ENCODE data around the gene DEPP1.

DEPP1 gene

DNA sequence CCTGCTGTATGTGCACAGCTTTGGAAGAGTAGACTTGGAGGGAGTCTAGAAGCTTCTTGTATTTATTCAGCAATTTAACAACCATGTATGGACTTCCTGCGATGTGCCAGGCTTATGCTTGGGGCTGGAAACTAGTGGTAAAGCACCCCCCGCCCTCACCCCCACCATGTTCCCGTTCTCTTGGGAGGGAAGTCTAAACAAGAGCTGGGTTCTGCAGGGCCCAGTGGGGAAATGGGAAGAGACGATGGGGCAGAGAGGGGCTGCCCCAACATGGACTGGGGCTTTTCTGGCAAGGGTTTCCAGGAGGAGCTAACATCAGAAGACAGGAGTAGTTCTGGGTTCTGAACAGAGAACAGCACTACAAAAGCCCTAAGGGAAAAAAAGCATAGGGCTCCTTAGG is 11.0 kb downstream of the DEPP1 start:
- no peak overlapping the region for H3K4me3 ChIP-seq (ENCODE audit: low read depth, low read length)
- TF ChIP-seq, protein P1, sequence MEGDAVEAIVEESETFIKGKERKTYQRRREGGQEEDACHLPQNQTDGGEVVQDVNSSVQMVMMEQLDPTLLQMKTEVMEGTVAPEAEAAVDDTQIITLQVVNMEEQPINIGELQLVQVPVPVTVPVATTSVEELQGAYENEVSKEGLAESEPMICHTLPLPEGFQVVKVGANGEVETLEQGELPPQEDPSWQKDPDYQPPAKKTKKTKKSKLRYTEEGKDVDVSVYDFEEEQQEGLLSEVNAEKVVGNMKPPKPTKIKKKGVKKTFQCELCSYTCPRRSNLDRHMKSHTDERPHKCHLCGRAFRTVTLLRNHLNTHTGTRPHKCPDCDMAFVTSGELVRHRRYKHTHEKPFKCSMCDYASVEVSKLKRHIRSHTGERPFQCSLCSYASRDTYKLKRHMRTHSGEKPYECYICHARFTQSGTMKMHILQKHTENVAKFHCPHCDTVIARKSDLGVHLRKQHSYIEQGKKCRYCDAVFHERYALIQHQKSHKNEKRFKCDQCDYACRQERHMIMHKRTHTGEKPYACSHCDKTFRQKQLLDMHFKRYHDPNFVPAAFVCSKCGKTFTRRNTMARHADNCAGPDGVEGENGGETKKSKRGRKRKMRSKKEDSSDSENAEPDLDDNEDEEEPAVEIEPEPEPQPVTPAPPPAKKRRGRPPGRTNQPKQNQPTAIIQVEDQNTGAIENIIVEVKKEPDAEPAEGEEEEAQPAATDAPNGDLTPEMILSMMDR (IDR thresholded peaks at IDR 0.05) = no peak
- no peak overlapping the region for H3K9ac ChIP-seq
- no peak overlapping the region for H2AFZ ChIP-seq
- H3K27ac ChIP-seq = no peak overlapping the region
- no peaks in the 10 kb centered on the region for H3K36me3 ChIP-seq (ENCODE audit: control insufficient read depth, insufficient read depth, low read length)
- no peaks in the 10 kb centered on the region for H3K27me3 ChIP-seq (ENCODE audit: control insufficient read depth, insufficient read depth, low read length)
- no peak overlapping the region for H3K4me2 ChIP-seq (ENCODE audit: low read length)
- H3K79me2 ChIP-seq = peaks cover 33% of the 10 kb centered on the region
- H3K9me3 ChIP-seq (ENCODE audit: control insufficient read depth, low read length) = no peaks in the 10 kb centered on the region
- H3K4me1 ChIP-seq = peaks cover 20% of the 10 kb centered on the region

DNA sequence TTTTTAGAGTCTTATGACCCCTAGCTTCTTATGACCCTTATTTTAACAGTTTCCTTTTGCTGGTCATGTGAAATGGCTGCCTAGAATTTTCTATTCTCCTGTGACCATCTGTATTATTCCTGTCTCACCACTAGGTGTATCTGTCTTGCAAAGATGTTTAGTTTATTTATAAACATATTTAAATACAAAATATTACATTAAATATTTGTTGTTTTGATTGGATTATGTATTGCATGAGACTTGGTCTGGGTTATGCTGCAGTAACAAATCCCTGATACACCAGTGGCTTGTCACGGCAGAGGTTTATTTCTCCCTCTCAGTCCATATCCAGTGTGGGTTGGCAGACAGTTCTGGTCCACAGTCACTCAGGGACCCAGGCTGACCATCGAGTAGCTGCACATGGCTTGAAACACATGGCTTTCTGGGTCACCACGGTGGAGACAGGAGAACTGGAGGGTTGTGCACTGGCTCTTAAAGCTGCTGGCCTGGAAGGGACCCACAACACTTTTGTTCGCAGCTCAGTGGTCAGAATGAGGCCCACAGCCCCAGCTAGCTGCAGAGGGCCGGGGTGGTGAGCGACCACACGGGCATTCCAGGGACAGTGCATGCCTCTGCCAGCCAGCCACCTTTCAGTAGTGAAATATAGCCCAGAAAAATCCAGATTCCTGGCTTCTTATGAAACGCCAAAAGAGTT is 11.6 kb downstream of the DEPP1 start:
- Histone ChIP-seq H3K4me1 (peaks cover 20% of the 10 kb centered on the region), H3K4me3 (ENCODE audit: low read depth, low read length) (no peak overlapping the region), H3K79me2 (peaks cover 33% of the 10 kb centered on the region), H3K27me3 (ENCODE audit: control insufficient read depth, insufficient read depth, low read length) (no peaks in the 10 kb centered on the region), H3K9ac (no peak overlapping the region), H3K36me3 (ENCODE audit: control insufficient read depth, insufficient read depth, low read length) (no peaks in the 10 kb centered on the region), H3K4me2 (ENCODE audit: low read length) (no peak overlapping the region), H2AFZ (no peak overlapping the region), H3K27ac (no peak overlapping the region), H3K9me3 (ENCODE audit: control insufficient read depth, low read length) (no peaks in the 10 kb centered on the region)
- TF ChIP-seq, protein P1 (IDR thresholded peaks at IDR 0.05) = no peak

DNA sequence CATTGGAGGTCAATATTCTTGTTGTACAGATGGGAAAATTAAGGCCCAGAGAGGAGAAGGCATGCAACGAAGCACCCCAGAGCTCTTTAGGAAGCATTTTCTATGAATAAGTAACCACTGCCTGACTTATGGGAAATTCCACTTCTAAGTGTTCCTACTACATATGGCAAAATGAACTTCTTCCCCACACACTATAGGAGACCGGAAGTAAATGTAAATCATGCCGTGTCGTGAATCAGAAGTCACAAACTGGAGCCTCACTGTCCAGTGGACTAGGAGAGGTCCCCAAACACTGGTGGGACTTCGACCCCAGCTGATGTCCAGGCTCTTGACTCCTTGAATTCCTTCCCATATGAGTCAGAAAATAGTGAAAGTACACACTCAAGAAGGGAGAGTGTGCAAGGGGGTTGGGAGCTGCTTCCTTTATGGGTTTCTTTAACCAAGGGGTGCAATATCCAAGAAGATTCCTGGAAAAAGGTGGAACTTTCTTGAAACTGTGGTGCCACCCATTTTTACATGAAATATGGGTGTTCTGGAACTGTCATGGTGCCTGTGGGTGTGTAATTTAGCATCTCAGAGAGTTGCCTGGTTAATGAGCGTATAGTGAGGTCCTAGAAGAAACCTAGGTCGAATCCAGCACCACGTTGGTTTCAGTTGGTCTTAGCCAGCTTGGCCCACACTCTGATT is 12.3 kb downstream of the DEPP1 start:
- H3K79me2 ChIP-seq = peaks cover 36% of the 10 kb centered on the region
- H3K36me3 ChIP-seq (ENCODE audit: control insufficient read depth, insufficient read depth, low read length) = no peaks in the 10 kb centered on the region
- no peak overlapping the region for H3K27ac ChIP-seq
- H2AFZ ChIP-seq = no peak overlapping the region
- TF ChIP-seq, protein P1 (IDR thresholded peaks at IDR 0.05) = no peak
- H3K4me3 ChIP-seq (ENCODE audit: low read depth, low read length) = no peak overlapping the region
- H3K4me1 ChIP-seq = peaks cover 24% of the 10 kb centered on the region
- H3K9ac ChIP-seq = no peak overlapping the region
- no peaks in the 10 kb centered on the region for H3K27me3 ChIP-seq (ENCODE audit: control insufficient read depth, insufficient read depth, low read length)
- H3K9me3 ChIP-seq (ENCODE audit: control insufficient read depth, low read length) = no peaks in the 10 kb centered on the region
- no peak overlapping the region for H3K4me2 ChIP-seq (ENCODE audit: low read length)

DNA sequence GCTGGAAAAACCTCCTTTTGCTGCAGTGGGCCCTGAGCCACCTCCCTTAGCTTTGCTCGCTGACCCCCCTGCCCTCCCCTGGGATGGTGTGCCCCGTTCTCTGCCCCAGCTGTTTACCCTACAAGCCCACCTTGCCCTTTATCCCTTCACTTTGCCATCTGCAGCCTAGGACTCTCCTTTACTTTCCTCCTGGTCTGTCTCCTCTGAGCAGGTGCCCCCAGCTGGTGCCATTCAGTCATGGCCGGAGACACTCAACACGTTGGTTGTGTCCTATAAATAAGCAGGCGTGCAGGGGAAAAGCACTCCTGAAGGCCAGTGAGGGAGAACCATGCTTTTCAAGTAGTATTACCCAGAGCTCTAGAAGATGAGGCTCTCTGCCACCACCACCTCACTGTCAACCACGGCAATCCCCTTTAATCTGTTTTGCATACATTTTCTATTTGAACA is 12.9 kb downstream of the DEPP1 start:
- Histone ChIP-seq H2AFZ (no peak overlapping the region), H3K4me3 (ENCODE audit: low read depth, low read length) (no peak overlapping the region), H3K79me2 (peaks cover 38% of the 10 kb centered on the region), H3K36me3 (ENCODE audit: control insufficient read depth, insufficient read depth, low read length) (no peaks in the 10 kb centered on the region), H3K27me3 (ENCODE audit: control insufficient read depth, insufficient read depth, low read length) (no peaks in the 10 kb centered on the region), H3K4me2 (ENCODE audit: low read length) (no peak overlapping the region), H3K9ac (no peak overlapping the region), H3K4me1 (peaks cover 30% of the 10 kb centered on the region), H3K27ac (no peak overlapping the region), H3K9me3 (ENCODE audit: control insufficient read depth, low read length) (no peaks in the 10 kb centered on the region)
- TF ChIP-seq, protein P1 (IDR thresholded peaks at IDR 0.05) = no peak
